Activated T-helper 9 cell treated with anti-CD3 and anti-CD28 coated beads, Interleukin-2, amount 50 U/mL, for 16 hours (primary cell): Measurements from ENCODE around the gene CDX2.

ENCODE experiments used
- DNase-seq: peaks from one replicate; pipeline ENCODE4 v3.0.0-alpha.2; 2020; ENCODE audit warnings: low read depth

CDX2 gene

GRCh38 chr13:27928353-27928804 is 40.7 kb downstream of the CDX2 start:
- no peak for DNase-seq

- no peak for DNase-seq
Observed at GRCh38 chr13:27927444-27928352, 41.4 kb downstream of the CDX2 start.

- DNase-seq: no peak
Observed at GRCh38 chr13:27926644-27927434, 42.3 kb downstream of the CDX2 start.

GRCh38 chr13:27925220-27925991 is 43.7 kb downstream of the CDX2 start:
- DNase-seq: no peak

GRCh38 chr13:27924529-27925141 is 44.5 kb downstream of the CDX2 start:
- no peak for DNase-seq

GRCh38 chr13:27923794-27924528 is 45.2 kb downstream of the CDX2 start:
- no peak for DNase-seq

GRCh38 chr13:27922883-27923612 is 46.1 kb downstream of the CDX2 start:
- DNase-seq: no peak

GRCh38 chr13:27921961-27922882 is 46.9 kb downstream of the CDX2 start:
- no peak for DNase-seq

- DNase-seq: no peak
Observed at GRCh38 chr13:27921421-27921960, 47.6 kb downstream of the CDX2 start.

- DNase-seq: no peak
Observed at GRCh38 chr13:27920677-27921420, 48.3 kb downstream of the CDX2 start.

- DNase-seq: no peak
Observed at GRCh38 chr13:27919934-27920676, 49.0 kb downstream of the CDX2 start, which contains the start of gene PDX1. PDX1 (plus strand) TSS chr13:27920000; CDS start chr13:27920139, 139 bp downstream.

GRCh38 chr13:27919659-27919933 is 49.5 kb downstream of the CDX2 start:
- no peak for DNase-seq

- DNase-seq: no peak
Observed at GRCh38 chr13:27918918-27919658, 50.0 kb downstream of the CDX2 start.

- DNase-seq: no peak
Observed at GRCh38 chr13:27918041-27918917, 50.8 kb downstream of the CDX2 start.

GRCh38 chr13:27917121-27917947 is 51.8 kb downstream of the CDX2 start:
- DNase-seq: no peak
